AG09319 (cell line): Measurements from ENCODE around the gene ANKRA2.

Experiments
- DNase-seq: peaks from one replicate; pipeline ENCODE4 v3.0.0-alpha.2; 2010; ENCODE audit warnings: low read depth; ENCODE audit errors: extremely low read depth
- CTCF ChIP-seq: IDR thresholded peaks from 2 replicates; pipeline ENCODE4 v1.5.1; 2011; ENCODE audit warnings: low read depth, mild to moderate bottlenecking, inconsistent platforms, low read length, moderate library complexity

The ANKRA2 gene

GRCh38 chr5:73565139-73565968 lies at the start of gene ANKRA2, which contains the start of gene UTP15:
Gene ANKRA2 (minus strand): TSS chr5:73565639. CDS start chr5:73562881, 2,758 bp downstream.
Gene UTP15 (plus strand): TSS chr5:73565743. CDS start chr5:73567345, 1,602 bp downstream.
- TF ChIP-seq CTCF, result no peak

GRCh38 chr5:73615085-73615484 lies 49.6 kb upstream of the ANKRA2 start:
- no peak for TF ChIP-seq CTCF
- no peak for DNase-seq

More at GRCh38 chr5:73565139-73565968, at the start of gene ANKRA2, which contains the start of gene UTP15:
- DNase-seq, result peak; percentile 95

- DNase-seq, result no peak
- no peak for TF ChIP-seq CTCF
These were observed 47.4 kb upstream of the ANKRA2 start for GRCh38 chr5:73612799-73613198.

- no peak for DNase-seq
These were observed 41.8 kb upstream of the ANKRA2 start for GRCh38 chr5:73607228-73607627.

GRCh38 chr5:73606206-73606753 lies 40.8 kb upstream of the ANKRA2 start:
- no peak for DNase-seq
- no peak for TF ChIP-seq CTCF

More at GRCh38 chr5:73607228-73607627, 41.8 kb upstream of the ANKRA2 start:
- TF ChIP-seq CTCF, result no peak

- no peak for DNase-seq
These were observed 40.0 kb upstream of the ANKRA2 start for GRCh38 chr5:73605223-73606087.

More at GRCh38 chr5:73605223-73606087, 40.0 kb upstream of the ANKRA2 start:
- TF ChIP-seq CTCF, result no peak
